Naive thymus-derived CD8-positive, alpha-beta T cell (primary cell): ENCODE data around the gene SDK2. TPM values are rescaled to one million over a fixed set of nuclear protein-coding genes. Genes with fewer than 3 reads are reported as not detected.
A peak's percentile ranks its signal among the peaks of the same experiment; 100 is the strongest.

Experiments
- ATAC-seq, 2 donors: fragments of 150-1000 bp; cut with Tn5 transposase in 1 of 2; sonication (Bioruptor Pico), chemical (Tn5 transposase) in 1 of 2; 1 replicate in 1 of 2; 2 replicates in 1 of 2; pipeline ENCODE4 v1.10.0; 2021; ENCODE audit warnings: mild to moderate bottlenecking in 2 of 2, moderate library complexity in 2 of 2
- POLR2A ChIA-PET: fragments of 350-600 bp; sonication (Branson Sonifier 250); formaldehyde crosslinking; loops from one replicate; lab custom pipeline; 2021; ENCODE audit warnings: antibody characterized with exemption; lab: Charles Lee
- DNase-seq, 10 donors: peaks; one replicate each; pipeline versions ENCODE4 v3.0.0 to v3.0.0-alpha.2; 2020 to 2022
- H3K27ac Mint-ChIP-seq, 10 donors: one replicate each; pipeline ENCODE4 v1.8.0; 2020 to 2022; ENCODE audit warnings: mild to moderate bottlenecking in 10 of 10, mixed read lengths in 10 of 10, moderate library complexity in 4 of 10, inconsistent platforms in 1 of 10
- H3K27me3 Mint-ChIP-seq, 5 donors: one replicate each; pipeline ENCODE4 v1.8.0; 2021 to 2022; ENCODE audit warnings: mixed read lengths in 5 of 5
- H3K36me3 Mint-ChIP-seq, 3 donors: one replicate each; pipeline ENCODE4 v1.8.0; 2020 to 2022; ENCODE audit warnings: mixed read lengths in 3 of 3, mild to moderate bottlenecking in 2 of 3, inconsistent platforms in 1 of 3
- H3K4me1 Mint-ChIP-seq, 4 donors: one replicate each; pipeline ENCODE4 v1.8.0; 2021 to 2022; ENCODE audit warnings: mixed read lengths in 4 of 4
- H3K4me3 Mint-ChIP-seq, 10 donors: one replicate each; pipeline ENCODE4 v1.8.0; 2020 to 2022; ENCODE audit warnings: mild to moderate bottlenecking in 10 of 10, mixed read lengths in 10 of 10, moderate library complexity in 6 of 10, inconsistent platforms in 1 of 10
- H3K9me3 Mint-ChIP-seq, 9 donors: one replicate each; pipeline ENCODE4 v1.8.0; 2020 to 2022; ENCODE audit warnings: mixed read lengths in 9 of 9, mild to moderate bottlenecking in 3 of 9, inconsistent platforms in 1 of 9, moderate library complexity in 1 of 9
- polyA plus RNA-seq, 3 donors: library from polyadenylated mRNA; unstranded; fragments of 300-500 nt; fragmentation: Illumina TruSeq; gene quantifications; one replicate each; pipeline ENCODE4 v1.2.3, GENCODE V29; 2021
- total RNA-seq, 8 experiments: library from RNA in 2 of 8; stranded (reverse) in 2 of 8; gene quantifications; one replicate each; pipeline ENCODE4 v1.2.3 and lab custom pipeline; 2021 to 2026

The SDK2 gene
- total and polyA plus RNA-seq, 5 experiments from 2014 or later: 0.27 to 11.3 (median 4.2) TPM

DNA sequence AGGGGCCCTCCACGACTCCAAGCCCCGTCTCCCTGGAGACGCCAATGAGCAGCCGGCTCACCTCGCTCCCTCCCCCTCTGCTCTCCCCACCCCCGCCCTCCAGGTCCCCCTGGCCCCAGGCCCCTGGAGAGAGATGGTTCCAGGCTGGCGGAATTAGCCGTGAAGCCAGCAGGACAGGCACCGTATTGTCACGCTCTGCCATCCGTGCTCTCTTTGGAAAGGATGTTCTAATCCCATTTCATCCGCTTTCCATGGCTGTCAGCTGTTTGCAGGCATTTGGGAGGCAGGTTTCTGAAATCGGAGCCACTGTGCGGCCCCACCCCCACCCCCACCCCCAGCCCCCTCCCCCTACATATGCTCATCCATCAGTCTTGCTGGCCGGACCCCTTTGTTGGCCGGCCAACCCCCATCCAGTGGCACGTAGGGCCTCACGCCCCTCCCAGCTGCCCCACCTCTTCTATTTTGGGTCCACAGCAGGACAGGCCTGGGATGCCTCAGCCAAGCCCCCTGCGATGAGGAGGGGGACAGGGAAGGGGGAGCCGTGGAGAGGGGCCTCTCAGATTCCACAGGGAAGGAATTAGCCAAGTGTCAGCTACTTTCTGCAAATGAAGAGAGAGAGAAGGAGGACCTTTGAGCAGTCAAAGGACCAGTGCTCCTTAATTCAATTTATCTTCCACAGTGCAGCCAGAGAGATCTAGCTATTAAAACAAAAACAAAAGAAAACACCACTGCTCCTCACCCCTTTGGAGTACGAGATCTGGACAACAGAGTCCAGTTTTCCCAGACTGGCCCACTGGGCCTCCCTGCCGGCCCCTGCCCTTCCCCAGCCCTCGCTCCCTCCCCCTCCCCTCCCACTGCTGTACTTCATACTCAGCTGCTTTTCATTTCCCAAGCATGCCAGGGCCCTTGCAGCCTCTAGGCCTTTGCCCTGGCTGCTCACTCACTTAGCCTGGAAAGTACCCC, 30.7 kb downstream of the SDK2 start:
- H3K9me3 Mint-ChIP-seq: peaks cover 0 to 3% (median 0%) of the 10 kb centered on the region in 9 donors
- H3K27me3 Mint-ChIP-seq: no peaks in the 10 kb centered on the region
- ATAC-seq (no peak), DNase-seq (no peak)
- H3K27ac Mint-ChIP-seq: no peak overlapping the region
- H3K4me1 Mint-ChIP-seq: peaks cover 10 to 24% (median 19%) of the 10 kb centered on the region in 4 donors
- H3K36me3 Mint-ChIP-seq: peaks cover 0 to 2% (median 0%) of the 10 kb centered on the region in 3 donors
- no peak overlapping the region for H3K4me3 Mint-ChIP-seq
- POLR2A ChIA-PET: interaction anchor here (1.1 kb wide), 1 partner anchor 23 kb away, joined by 3 read pairs; no protein-coding TSS in a partner anchor

DNA sequence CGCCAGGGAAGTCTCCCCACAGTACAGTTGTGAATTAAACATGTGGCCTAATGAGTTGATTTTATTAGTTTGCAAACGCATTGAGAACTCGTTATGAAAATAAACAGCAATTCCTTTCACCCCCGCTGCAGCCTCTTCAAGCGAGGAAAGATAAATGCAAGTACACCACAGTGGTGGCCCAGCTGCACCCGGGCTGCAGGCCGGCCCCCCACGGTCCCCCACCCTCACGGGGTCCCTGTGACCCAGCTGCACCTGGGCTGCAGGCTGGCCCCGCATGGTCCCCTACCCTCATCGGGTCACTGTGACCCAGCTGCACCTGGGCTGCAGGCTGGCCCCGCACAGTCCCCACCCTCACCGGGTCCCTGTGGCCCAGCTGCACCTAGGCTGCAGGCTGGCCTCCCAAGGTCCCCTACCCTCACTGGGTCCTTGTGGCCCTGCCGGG, 32.2 kb downstream of the SDK2 start:
- no peak for ATAC-seq

DNA sequence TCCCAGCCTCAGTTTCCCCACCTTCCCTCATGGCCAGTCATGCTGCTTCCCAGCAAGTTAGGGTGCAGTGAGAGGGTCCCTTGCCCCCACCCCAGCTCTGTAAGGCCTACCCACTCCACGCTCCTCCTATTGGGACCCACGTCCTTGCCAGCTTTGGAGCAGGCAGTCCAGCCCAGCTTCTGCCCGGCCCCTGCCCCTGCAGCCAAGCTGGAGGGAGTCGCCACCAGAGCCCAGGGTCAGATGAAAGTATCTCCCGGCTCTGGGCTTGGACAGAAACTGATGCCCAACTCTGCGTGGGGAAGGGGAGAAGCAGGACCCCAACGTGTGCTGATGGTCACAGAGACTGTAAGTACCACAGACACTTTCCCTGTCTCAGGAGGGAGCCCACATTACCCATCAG, 32.6 kb downstream of the SDK2 start:
- POLR2A ChIA-PET: no interaction called here
- no peak for DNase-seq
- no peaks in the 10 kb centered on the region for H3K9me3 Mint-ChIP-seq
- H3K4me3 Mint-ChIP-seq: no peak overlapping the region
- no peak for ATAC-seq
- no peak overlapping the region for H3K27ac Mint-ChIP-seq
- peaks cover 5 to 21% (median 17%) of the 10 kb centered on the region in 4 donors for H3K4me1 Mint-ChIP-seq
- no peaks in the 10 kb centered on the region for H3K27me3 Mint-ChIP-seq
- no peaks in the 10 kb centered on the region for H3K36me3 Mint-ChIP-seq

More for the DNA sequence above, 32.2 kb downstream of the SDK2 start:
- no peaks in the 10 kb centered on the region for H3K27me3 Mint-ChIP-seq
- peaks cover 9 to 24% (median 20%) of the 10 kb centered on the region in 4 donors for H3K4me1 Mint-ChIP-seq
- H3K9me3 Mint-ChIP-seq: peaks cover 0 to 3% (median 0%) of the 10 kb centered on the region in 9 donors
- POLR2A ChIA-PET: no interaction called here
- no peak overlapping the region for H3K4me3 Mint-ChIP-seq
- no peak for DNase-seq
- no peaks in the 10 kb centered on the region for H3K36me3 Mint-ChIP-seq
- no peak overlapping the region for H3K27ac Mint-ChIP-seq

DNA sequence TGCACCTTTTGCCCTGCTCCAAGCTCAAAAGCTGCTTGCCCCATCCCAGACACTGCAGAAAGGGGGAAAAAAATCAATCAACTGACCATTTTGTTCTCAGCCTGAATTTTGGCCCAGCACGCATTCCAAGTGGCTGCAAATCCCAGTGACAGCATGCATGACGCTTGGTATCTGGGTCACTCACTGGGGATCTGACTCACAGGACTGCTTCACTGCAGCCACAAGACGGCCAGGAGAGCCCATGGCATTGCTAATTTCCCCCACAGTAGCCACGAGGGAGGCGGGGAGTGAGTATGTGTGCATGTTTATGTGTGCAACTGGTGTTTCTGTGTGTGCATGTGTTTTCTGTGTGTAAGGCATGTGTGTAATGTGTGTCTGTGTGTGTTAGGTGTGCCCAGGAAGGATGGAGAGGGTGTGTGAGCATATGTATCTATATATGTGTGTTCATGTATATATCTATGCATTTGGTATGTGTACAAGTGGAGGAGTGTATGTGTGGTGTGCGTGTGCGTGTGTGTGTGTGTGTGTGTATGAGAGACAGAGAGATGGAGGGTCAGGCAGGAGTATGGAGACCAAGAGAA, 33.8 kb downstream of the SDK2 start:
- H3K4me3 Mint-ChIP-seq: no peak overlapping the region
- H3K9me3 Mint-ChIP-seq: no peaks in the 10 kb centered on the region
- ATAC-seq: no peak
- POLR2A ChIA-PET: no interaction called here
- peak overlapping the region in 1 of 10 donors; percentile 1 for H3K27ac Mint-ChIP-seq
- H3K4me1 Mint-ChIP-seq: peaks cover 0 to 11% (median 9%) of the 10 kb centered on the region in 4 donors
- no peak for DNase-seq
- H3K36me3 Mint-ChIP-seq: no peaks in the 10 kb centered on the region
- H3K27me3 Mint-ChIP-seq: no peaks in the 10 kb centered on the region

DNA sequence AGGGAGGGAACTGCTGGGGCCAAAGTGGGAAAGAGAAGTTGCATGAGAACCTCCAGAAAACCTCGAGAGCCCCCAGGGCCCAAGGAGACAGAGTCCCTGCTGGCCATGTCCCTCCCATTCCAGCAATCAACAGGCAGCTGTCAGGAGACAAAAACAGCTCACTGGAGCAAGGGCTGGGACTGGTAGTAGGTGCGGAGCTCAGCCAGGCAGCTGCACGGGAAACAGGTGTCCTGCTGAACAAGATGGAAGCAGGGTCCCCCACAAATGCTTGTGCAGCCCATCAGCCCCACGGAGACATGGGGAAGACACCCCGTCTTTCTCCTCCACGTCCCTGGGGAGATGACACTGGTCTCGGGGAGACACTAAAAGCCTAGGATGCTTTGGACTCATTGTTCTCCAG, 34.5 kb downstream of the SDK2 start:
- peak overlapping the region in 1 of 10 donors; percentile 56 for H3K27ac Mint-ChIP-seq
- DNase-seq (no peak), ATAC-seq (no peak)
- no peaks in the 10 kb centered on the region for H3K9me3 Mint-ChIP-seq
- no peaks in the 10 kb centered on the region for H3K27me3 Mint-ChIP-seq
- H3K36me3 Mint-ChIP-seq: no peaks in the 10 kb centered on the region
- POLR2A ChIA-PET: no interaction called here
- H3K4me3 Mint-ChIP-seq: no peak overlapping the region
- peaks cover 3 to 14% (median 9%) of the 10 kb centered on the region in 4 donors for H3K4me1 Mint-ChIP-seq

DNA sequence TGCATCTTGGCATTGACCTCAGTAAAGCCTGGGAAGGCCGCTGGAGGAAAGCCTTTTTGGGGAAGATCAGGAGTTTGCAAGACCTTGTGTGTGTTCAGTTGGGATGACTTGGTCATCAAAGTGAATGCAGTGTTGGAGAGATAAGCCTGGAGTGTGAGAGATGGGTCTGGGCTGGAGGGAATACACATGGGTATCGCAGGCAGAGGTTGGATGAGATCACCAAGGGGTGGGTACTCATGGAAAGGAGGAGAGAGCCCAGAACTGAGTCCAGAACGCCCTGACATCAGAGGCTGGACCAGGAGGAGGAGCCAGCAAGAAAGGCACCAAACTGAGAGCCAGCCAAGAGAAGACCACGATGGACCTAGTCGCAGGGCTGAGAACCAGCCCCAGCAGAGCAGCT, 35.2 kb downstream of the SDK2 start:
- H3K27ac Mint-ChIP-seq: peak overlapping the region in 6 of 10 donors; percentile 18 to 72 (median 54)
- POLR2A ChIA-PET: no interaction called here
- no peak for ATAC-seq
- no peak for DNase-seq
- H3K4me1 Mint-ChIP-seq: peaks cover 6 to 19% (median 12%) of the 10 kb centered on the region in 4 donors
- no peaks in the 10 kb centered on the region for H3K27me3 Mint-ChIP-seq
- no peaks in the 10 kb centered on the region for H3K9me3 Mint-ChIP-seq
- no peak overlapping the region for H3K4me3 Mint-ChIP-seq
- peaks cover 0 to 2% (median 0%) of the 10 kb centered on the region in 3 donors for H3K36me3 Mint-ChIP-seq

DNA sequence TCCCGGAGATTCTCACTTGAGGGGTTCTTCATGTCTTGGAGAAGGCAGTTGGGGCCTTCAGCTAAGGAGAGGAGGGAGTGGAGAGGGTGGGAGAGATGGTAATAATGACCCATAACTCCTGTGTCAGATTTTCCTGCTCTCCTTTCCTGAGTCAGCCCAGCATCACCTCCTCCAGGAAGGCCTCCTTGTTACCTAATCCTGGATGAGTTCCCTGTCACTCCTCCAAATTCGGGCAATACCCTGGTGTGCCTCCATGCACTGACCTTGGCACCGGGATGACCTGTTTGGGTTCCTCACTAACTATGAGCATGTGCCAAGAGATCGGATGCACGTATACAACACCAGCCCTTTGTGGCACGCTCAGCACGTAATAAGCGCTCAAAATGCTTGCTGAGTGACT, 38.8 kb downstream of the SDK2 start:
- Mint-ChIP-seq H3K4me3 (no peak overlapping the region), H3K27ac (peak overlapping the region in 1 of 10 donors; percentile 56), H3K9me3 (no peaks in the 10 kb centered on the region), H3K27me3 (no peaks in the 10 kb centered on the region), H3K4me1 (peaks cover 2 to 21% (median 13%) of the 10 kb centered on the region in 4 donors), H3K36me3 (peaks cover 0 to 2% (median 0%) of the 10 kb centered on the region in 3 donors)
- POLR2A ChIA-PET: interaction anchor here (1.7 kb wide), 1 partner anchor 13 kb away, joined by 5 read pairs; no protein-coding TSS in a partner anchor
- DNase-seq (no peak), ATAC-seq (no peak)

DNA sequence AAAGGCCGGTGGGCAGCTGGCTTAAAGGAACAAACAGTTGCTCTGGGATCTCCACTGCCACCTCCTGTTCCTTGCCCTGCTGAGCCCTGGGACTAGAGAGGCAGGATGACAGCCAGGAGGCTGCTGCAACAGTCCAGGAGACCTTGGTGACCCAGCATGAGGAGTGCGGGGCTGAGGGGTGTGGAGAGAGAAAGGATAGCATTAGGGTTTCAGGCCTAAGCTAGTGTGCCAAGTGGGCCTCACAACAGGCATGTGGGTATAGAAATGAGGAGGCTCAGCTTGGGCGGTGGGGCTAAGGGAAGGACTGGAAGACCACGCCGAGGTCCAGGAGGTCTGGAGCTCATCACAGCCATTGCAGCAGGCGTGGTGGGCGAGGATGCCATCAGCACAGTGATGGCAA, 39.8 kb downstream of the SDK2 start:
- ATAC-seq (no peak), DNase-seq (no peak)
- Mint-ChIP-seq H3K36me3 (peaks cover 0 to 2% (median 0%) of the 10 kb centered on the region in 3 donors), H3K4me3 (no peak overlapping the region), H3K27me3 (no peaks in the 10 kb centered on the region), H3K27ac (peak overlapping the region in 6 of 10 donors; percentile 11 to 59 (median 38)), H3K4me1 (peaks cover 0 to 21% (median 14%) of the 10 kb centered on the region in 4 donors), H3K9me3 (no peaks in the 10 kb centered on the region)
- POLR2A ChIA-PET: interaction anchor here (3.4 kb wide), 1 partner anchor 12 kb away, joined by 16 read pairs; no protein-coding TSS in a partner anchor

DNA sequence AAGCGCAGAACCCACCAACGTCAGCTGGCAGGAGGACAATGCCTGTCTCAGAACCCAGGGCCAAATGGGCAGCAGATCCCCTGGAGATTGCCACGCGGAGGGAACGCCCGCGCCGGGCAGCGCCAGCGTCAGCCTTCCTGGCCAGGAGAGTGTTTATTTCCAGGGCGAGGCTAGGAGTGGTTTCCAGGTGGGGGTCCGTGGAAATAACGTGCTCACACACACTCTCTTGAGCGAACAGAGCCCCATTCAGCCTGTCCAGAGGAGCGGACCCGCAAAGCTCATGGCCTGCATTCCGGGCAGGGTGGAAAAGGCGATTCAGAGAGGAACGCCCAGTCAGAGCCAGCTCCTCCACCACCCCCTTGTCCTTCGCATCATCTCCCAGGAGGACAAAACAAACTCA, 40.3 kb downstream of the SDK2 start:
- ATAC-seq (no peak), DNase-seq (no peak)
- Mint-ChIP-seq H3K27me3 (peaks cover 0 to under 1% (median 0%) of the 10 kb centered on the region in 5 donors), H3K36me3 (peaks cover 0 to 2% (median 0%) of the 10 kb centered on the region in 3 donors), H3K27ac (peak overlapping the region in 1 of 10 donors; percentile 56), H3K4me3 (no peak overlapping the region), H3K9me3 (no peaks in the 10 kb centered on the region), H3K4me1 (peaks cover under 1 to 19% (median 14%) of the 10 kb centered on the region in 4 donors)
- POLR2A ChIA-PET: interaction anchor here (3.4 kb wide), 1 partner anchor 12 kb away, joined by 16 read pairs; no protein-coding TSS in a partner anchor

DNA sequence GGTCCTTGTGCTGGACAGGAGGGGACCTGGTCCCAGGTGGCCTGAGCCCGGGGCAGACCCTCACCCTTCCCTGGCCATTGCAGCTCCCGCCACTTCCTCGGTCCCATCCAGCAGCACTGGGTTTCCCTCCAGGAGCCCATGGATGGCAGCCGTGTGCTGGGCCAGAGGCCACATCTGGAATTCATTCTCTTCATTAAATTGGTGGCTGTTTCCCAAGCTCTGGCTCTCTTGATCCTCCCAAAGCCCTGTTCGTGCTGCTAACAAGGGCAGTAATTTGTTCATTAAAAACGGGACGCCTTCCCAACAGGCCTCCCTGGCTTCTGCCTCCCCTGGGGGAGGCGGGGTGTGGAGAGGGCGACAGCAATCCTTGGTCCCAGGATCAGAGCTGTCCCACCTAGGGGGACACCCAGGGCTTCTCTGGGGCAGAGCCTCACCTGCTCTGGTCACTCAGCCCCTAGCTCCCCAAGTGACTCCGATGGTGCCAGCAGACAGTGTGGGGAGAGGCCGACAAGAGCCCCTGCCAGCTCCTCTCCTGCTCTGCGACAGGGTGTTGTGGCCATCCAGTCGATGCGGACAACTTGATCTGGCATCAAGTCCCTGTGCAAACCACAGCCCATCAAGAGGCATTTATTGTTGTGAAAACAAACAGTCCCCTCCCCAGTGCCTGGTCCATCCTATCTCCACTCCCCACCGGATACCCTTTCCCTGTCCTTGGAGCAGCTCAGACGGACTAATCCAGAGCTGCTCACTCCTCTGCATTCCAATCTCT, 44.0 kb downstream of the SDK2 start:
- no peaks in the 10 kb centered on the region for H3K9me3 Mint-ChIP-seq
- peak overlapping the region in 3 of 10 donors; percentile 22 to 76 (median 48) for H3K27ac Mint-ChIP-seq
- DNase-seq (no peak), ATAC-seq (no peak)
- peaks cover 0 to 2% (median 0%) of the 10 kb centered on the region in 5 donors for H3K27me3 Mint-ChIP-seq
- no peak overlapping the region for H3K4me3 Mint-ChIP-seq
- POLR2A ChIA-PET: interaction anchor here (1.5 kb wide), 1 partner anchor 9 kb away, joined by 5 read pairs; no protein-coding TSS in a partner anchor
- H3K4me1 Mint-ChIP-seq: peaks cover 17 to 36% (median 24%) of the 10 kb centered on the region in 4 donors
- peaks cover 0 to 2% (median 0%) of the 10 kb centered on the region in 3 donors for H3K36me3 Mint-ChIP-seq

DNA sequence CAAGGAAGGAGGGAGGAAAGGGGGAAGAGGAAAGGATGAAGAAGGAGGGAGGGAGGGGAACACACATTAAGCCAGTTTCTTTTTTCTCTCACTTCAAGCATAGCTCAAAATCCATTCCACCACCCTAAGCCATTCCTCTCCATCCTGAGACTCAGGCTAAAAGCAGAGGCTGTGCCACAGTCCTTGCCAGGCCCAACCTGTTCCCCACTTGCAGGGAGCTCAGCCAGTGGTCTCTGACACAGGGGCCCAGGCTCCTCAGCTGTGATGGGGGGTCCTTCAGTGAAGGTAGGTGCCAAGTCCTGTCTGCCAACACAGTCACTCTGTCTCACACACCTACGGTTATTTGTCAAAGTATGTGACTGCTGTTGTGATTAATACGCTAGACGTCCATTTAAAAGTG, 44.6 kb downstream of the SDK2 start:
- DNase-seq: no peak
- ATAC-seq: no peak
- no peaks in the 10 kb centered on the region for H3K9me3 Mint-ChIP-seq
- POLR2A ChIA-PET: interaction anchor here (0.6 to 1.5 kb wide), 2 partner anchors 8 to 348 kb away, joined by 3 to 5 read pairs; no protein-coding TSS in a partner anchor
- no peak overlapping the region for H3K4me3 Mint-ChIP-seq
- H3K4me1 Mint-ChIP-seq: peaks cover 15 to 38% (median 28%) of the 10 kb centered on the region in 4 donors
- peaks cover 0 to 2% (median 0%) of the 10 kb centered on the region in 5 donors for H3K27me3 Mint-ChIP-seq
- peaks cover 0 to 2% (median 0%) of the 10 kb centered on the region in 3 donors for H3K36me3 Mint-ChIP-seq
- H3K27ac Mint-ChIP-seq: no peak overlapping the region

DNA sequence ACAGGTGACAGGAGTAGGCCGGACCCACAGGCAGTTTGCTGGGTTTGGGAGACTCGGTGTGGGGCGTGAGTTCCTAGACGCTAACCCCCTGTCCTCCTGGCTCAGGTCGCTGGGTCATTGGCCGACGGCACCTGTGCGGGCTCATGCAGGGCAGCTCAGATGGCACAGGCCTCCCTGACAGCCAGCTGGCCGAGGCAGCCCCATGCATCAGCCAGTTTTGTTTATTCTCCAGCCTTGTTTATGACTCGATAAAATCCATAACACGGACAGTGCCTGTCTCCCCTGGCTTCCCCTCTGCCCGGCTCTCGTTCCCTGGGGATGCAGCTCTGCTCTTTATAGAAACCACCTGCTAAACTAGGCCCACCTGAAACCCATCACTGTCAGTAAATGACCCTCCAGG, 46.0 kb downstream of the SDK2 start:
- Mint-ChIP-seq H3K36me3 (no peaks in the 10 kb centered on the region), H3K27me3 (peaks cover 0 to 2% (median 0%) of the 10 kb centered on the region in 5 donors), H3K4me1 (peaks cover 18 to 47% (median 40%) of the 10 kb centered on the region in 4 donors), H3K4me3 (no peak overlapping the region), H3K9me3 (no peaks in the 10 kb centered on the region), H3K27ac (peak overlapping the region in 6 of 10 donors; percentile 17 to 93 (median 41))
- POLR2A ChIA-PET: no interaction called here
- DNase-seq (no peak), ATAC-seq (no peak)
